HG03575 (cell line): ENCODE data around the gene CHKB.
"Not testable (repeated sequence)": the region's sequence is repeated elsewhere in the genome, so short reads cannot be mapped to it uniquely, and the experiment has no call there.

Source experiments
- ATAC-seq: cut with Tn5 transposase; IDR thresholded peaks from one replicate; pipeline ENCODE4 v1.9.1; 2021; ENCODE audit not compliant: unreplicated experiment, insufficient number of reproducible peaks, low FRiP score; ENCODE audit errors: extremely low read depth

Gene CHKB

GRCh38 chr22:50542416-50542927 is 40.2 kb downstream of the CHKB start:
- no peak for ATAC-seq

- ATAC-seq = not testable (repeated sequence)
Observed at GRCh38 chr22:50541667-50542026, 41.0 kb downstream of the CHKB start.

DNA sequence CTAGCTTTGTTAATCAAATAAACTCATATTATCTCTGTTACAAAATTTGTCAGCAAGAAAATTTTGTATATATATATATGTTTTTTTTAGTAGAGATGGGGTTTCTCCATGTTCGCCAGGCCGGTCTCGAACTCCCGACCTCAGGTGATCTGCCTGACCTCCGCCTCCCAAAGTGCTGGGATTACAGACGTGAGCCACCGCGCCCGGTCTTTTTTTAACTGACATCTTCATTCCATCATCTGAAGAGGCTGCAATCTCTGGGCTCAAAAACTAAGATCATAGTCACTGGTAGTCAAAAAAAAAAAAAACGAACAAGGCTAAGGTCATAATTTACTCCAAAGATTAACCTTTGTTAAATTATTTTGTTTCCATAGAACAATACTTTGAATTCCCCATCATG is 42.3 kb downstream of the CHKB start:
- ATAC-seq = no peak

GRCh38 chr22:50537765-50538164 is 44.9 kb downstream of the CHKB start:
- ATAC-seq = no peak

GRCh38 chr22:50536226-50536625 is 46.4 kb downstream of the CHKB start:
- no peak for ATAC-seq

GRCh38 chr22:50535113-50535512 is 47.5 kb downstream of the CHKB start:
- ATAC-seq = no peak

GRCh38 chr22:50533856-50534711 is 48.6 kb downstream of the CHKB start:
- not testable (repeated sequence) for ATAC-seq

DNA sequence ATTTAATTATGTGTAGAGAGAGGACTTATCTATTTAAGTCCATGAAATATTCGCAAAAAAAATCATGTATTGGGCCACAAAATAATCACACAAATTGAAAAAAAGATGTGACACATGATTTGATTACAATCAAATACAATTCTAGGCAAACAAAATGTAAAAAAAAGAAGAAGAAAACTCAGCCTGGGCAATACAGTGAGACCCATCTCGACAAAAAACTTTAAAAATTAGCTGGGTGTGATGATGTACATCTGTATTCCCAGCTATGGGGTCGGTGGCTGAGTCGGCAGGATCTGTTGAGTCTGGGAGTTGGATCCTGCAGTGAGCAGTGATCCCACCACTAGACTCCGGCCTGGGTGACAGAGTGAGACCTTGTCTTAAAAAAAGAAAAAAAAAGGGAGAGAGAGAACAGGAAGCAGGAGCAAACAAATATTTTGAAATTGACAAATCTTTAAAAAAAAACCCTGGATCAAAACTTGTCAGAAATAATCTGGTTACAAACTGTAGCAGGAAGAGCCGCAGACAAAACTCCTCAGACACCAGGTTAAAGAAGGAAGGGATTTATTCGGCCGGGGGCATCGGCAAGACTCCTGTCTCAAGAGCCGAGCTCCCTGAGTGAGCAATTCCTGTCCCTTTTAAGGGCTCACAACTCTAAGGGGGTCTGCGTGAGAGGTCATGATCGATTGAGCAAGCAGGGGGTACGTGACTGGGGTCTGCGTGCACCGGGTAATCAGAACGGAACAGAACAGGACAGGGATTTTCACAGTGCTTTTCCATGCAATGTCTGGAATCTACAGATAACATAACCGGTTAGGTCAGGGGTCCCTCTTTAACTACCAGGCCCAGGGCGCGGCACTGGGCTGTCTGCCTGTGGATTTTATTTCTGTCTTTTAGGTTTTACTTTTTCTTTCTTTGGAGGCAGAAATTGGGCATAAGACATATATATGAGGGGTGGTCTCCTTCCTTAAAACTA is 49.5 kb downstream of the CHKB start:
- no peak for ATAC-seq

DNA sequence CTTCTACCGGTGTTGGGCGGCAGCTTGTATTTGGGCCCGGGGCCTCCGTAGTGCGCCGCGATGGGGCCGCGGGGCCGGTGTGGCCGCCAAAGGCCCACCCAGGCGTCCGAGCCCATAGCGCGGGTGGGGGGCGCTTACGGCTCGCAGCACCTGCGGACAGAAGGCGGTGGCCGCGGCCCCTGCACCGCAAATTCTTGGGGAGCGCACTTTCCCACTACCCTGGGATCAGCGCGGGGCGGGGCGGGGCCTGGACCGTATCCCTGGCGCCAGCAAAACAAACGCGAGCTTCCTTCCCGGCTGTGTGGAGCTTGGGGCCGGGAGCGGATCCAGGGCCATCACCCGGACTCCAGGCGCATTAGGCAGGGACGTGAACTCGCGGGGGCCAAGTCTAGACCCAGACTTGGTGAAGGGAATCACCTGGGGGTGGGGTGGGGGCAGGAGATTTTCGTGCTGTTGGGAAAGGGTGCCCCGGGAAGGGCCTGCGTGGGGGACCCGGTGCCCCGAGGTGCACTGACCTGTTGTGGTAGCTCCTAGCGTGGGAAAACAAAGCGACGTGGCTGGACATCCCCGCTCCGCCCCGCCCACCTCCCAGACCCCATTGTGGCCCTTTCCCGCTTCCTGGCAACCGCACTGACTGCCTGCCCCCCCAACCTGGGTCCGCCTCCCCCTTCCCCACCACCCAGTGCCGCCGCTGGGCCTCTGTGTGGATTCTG is 50.5 kb downstream of the CHKB start:
- ATAC-seq = no peak

DNA sequence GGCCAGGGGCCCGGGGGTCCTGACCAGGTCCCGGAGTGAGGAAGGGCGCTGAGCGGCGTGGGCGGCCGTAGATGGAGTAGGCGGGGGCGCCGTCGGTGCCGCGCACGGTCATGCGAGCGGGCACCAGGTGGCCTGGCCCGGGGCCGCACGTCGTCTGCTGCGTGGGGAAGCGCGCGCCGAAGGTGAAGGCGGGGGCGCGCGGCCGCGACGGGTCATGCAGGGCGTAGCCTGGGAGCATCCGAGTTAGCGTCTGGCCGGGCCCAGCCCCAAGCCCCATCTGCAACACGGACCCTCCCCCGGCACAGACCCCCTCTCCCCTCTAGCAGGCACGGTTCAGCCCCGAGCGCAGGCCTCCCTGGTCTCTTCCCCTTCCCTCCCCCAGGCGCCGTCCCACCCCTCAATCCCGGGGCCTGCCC is 51.1 kb downstream of the CHKB start:
- ATAC-seq = no peak

DNA sequence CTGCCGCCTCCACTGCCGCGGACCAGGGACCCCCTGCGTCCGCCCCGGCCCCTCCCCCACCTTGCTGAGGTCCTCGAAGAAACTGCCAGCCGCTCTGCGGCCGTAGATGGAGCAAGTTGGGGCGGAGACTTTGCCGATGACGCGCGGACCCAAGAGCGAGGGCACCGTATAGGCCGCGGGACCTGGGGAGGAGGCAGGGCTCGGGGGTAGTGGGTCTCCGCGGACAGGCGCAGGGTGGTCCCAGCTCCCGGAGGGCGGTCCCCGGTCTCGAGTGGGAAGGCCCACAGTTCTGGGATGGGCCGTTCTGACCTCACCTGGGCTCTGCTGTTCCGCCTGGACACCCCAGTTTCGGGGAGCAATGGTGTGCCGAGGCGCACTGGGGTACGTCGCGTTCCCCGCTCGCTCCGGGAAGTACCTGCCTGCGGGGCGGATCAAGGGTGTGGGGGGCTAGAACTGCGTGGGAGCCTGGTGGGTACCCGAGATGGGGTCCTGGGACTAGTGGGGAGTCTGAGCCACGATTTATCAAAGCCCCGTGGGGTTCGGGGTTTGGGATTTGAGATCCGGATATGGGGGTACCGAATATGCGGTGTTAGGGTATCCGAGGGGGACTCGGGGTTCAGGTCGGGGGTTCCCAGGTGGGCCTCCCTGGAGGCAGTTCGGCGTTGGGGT is 51.6 kb downstream of the CHKB start:
- no peak for ATAC-seq

- no peak for ATAC-seq
Observed at GRCh38 chr22:50530580-50530876, 52.1 kb downstream of the CHKB start.

DNA sequence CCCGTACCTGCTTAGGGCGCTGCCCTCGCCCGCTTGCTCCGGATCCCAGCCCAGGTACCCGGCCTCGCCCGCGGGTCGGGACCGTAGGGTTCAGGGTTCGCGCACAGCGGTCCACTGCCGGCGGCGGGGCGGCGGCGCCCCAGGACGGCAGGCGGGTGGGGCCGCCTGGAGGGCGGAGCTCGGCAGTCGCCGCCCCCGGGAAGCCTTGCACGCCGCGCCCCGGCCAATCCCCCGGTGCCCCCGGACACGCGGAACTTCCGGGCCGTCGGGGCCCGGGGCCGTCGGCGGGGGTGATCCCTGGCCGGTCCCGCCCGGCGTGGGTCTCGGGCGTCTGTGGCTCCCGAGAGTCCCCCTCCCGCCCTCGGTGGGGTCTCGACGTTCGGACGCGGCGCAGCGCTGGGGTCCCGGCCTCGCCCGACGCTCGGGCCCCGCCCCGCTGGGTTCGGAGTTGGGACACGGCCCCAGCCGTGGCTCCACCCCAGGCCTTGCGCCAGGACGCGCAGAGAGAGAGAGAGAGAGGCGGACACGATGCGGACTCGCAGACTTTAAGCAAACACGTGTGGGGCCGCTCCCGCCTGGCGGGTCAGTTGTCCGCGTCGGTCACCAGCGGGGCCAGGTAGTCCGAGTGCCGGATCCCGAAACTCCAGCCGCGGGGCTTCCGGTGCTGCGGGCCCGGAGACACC is 52.6 kb downstream of the CHKB start, which contains the start of gene TYMP:
TSS of gene TYMP (minus strand) at position 116 of the 683 bp plus-strand sequence. CDS start 303 bp downstream, outside the sequence.
- ATAC-seq = no peak

- ATAC-seq = no peak
Observed at GRCh38 chr22:50529416-50529896, 53.2 kb downstream of the CHKB start.
